ENCODE data around the gene SNAI1. TPM values are rescaled to one million over a fixed set of nuclear protein-coding genes. Genes with fewer than 3 reads are reported as not detected.

SNAI1 gene
- total and polyA plus RNA-seq, 2 donors (not counting 3 experiments of a cell fraction or from before 2014, with no cell fraction given), result 10.8 to 13.4 TPM

- TF ChIP-seq MYC (IDR thresholded peaks at IDR 0.05; ENCODE audit: low read depth, low read length) (no peak), EZH2 (IDR thresholded peaks at IDR 0.05; ENCODE audit: borderline replicate concordance, low read depth, low read length, severe bottlenecking) (no peak), MAX (IDR thresholded peaks at IDR 0.05; ENCODE audit: insufficient read depth, insufficient read length) (no peak), CTCF (IDR thresholded peaks at IDR 0.05; ENCODE audit: extremely low read depth in 1 of 2, insufficient read depth in 1 of 2, low read depth in 1 of 2, low read length in 2 of 2) (no peak), POLR2A (IDR thresholded peaks at IDR 0.05; ENCODE audit: low read depth, low read length) (no peak), JUN (IDR thresholded peaks at IDR 0.05; ENCODE audit: borderline replicate concordance, insufficient read depth, insufficient read length, low read depth) (no peak), POLR2AphosphoS5 (IDR thresholded peaks at IDR 0.05; ENCODE audit: insufficient read depth, low read depth, low read length) (no peak), GATA2 (IDR thresholded peaks at IDR 0.05; ENCODE audit: insufficient read depth, insufficient read length, low read depth, low read length) (no peak), FOS (IDR thresholded peaks at IDR 0.05; ENCODE audit: borderline replicate concordance, insufficient read depth, low read length) (no peak)
- ChIA-PET POLR2A (interaction anchor here (0.6 kb wide), 1 partner anchor 53 kb away, joined by 3 read pairs; no protein-coding TSS in a partner anchor), CTCF (interaction anchor here (1.2 to 4.4 kb wide), 3 partner anchors 9 to 58 kb away, joined by 3 to 30 read pairs (median 15); no protein-coding TSS in a partner anchor)
- Histone ChIP-seq H3K79me2 (ENCODE audit: control insufficient read depth, insufficient read depth, low read length) (no peaks in the 10 kb centered on the region), H3K4me2 (ENCODE audit: insufficient read depth, low read length) (no peak overlapping the region), H3K4me1 (ENCODE audit: control insufficient read depth, extremely low read depth, insufficient read depth, low read length) (peaks cover 16% of the 10 kb centered on the region), H3K36me3 (ENCODE audit: control insufficient read depth in 2 of 2, extremely low read depth in 1 of 2, insufficient read depth in 2 of 2, low read length in 2 of 2) (no peaks in the 10 kb centered on the region), H4K20me1 (replicated peaks; ENCODE audit: control insufficient read depth, extremely low read depth, insufficient read depth, low read length) (no peaks in the 10 kb centered on the region), H3K27ac (ENCODE audit: insufficient read depth, low read depth, low read length) (no peak overlapping the region), H2AFZ (ENCODE audit: low read depth, low read length) (no peak overlapping the region), H3K27me3 (ENCODE audit: control insufficient read depth in 2 of 2, insufficient read depth in 2 of 2, low read length in 2 of 2) (no peaks in the 10 kb centered on the region), H3K9ac (replicated peaks; ENCODE audit: extremely low read depth, insufficient read depth, low read length) (no peak overlapping the region), H3K4me3 (replicated peaks in 1 of 3; ENCODE audit: insufficient read depth in 1 of 3, low read depth in 1 of 3, low read length in 3 of 3) (no peak overlapping the region), H3K9me1 (replicated peaks; ENCODE audit: control insufficient read depth, extremely low read depth, insufficient read depth, low read length) (no peaks in the 10 kb centered on the region), H3K9me3 (replicated peaks; ENCODE audit: control insufficient read depth, insufficient read depth, low read length) (no peaks in the 10 kb centered on the region)
- dilution Hi-C loops (cut with MboI; ENCODE audit: extremely low pct_ligation_motif_present, low sequenced_read_pairs) (no loop called here), intact Hi-C loops (cut with micrococcal nuclease) (loop anchor here (10.0 kb wide), 1 partner anchor 473 kb away; the partner anchor contains the start of gene PTGIS)
- no peak for DNase-seq (ENCODE audit: low read depth, low spot score)
- no peak for FAIRE-seq
- no TSS peak for BruUV-seq (replicated peaks)
These were observed 54.8 kb downstream of the SNAI1 start for GRCh38 chr20:50037575-50037974.
